ENCODE results near the gene PIANP. TPM values are rescaled to one million over a fixed set of nuclear protein-coding genes. Genes with fewer than 3 reads are reported as not detected.

Gene PIANP
- total RNA-seq, 1 experiment from 2014 or later = not detected

DNA sequence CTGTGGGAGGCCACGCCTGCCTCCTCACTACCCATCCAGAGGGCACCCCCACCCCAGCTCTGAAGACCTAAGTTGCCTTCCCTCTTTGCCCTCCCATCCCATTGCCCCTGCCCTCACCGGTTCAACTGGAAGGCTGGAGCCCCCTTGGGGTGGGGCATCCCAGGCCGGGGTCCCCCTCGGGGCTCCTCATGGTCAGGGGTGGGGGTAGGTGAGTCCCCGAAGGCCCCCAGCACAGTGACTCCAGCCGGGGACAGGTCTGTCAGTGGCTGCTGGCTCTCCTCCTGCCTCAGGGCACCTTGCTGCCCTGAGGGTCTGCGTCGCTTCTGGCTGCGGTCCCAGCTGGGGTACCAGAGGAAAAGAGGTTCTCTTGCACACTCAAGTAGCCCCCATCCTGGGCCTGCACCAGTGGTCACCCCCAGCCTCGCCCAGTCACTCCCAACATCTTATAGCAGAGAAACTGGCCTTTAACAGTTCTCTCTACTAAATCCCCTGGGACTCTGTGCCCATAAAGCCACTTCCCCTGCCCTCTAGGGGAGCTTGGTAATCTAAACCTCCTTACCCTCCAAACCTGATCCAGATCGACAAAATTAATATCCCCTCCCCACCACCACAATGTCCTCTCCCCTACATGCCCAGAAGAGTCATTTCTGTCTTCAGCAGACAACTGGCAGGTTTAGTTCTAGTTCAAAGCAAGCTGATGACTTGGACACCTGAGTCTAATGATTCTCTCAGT, 5.1 kb downstream of the PIANP start:
- RAD21 ChIA-PET (ENCODE audit: low non-redundant PET in 1 of 2, low total read pairs in 2 of 2, uncharacterized antibody in 2 of 2, unreplicated experiment in 2 of 2) = no interaction called here
- no peak overlapping the region for H3K4me2 ChIP-seq (ENCODE audit: low read length)
- no peaks in the 10 kb centered on the region for H3K27me3 ChIP-seq (ENCODE audit: insufficient read depth, low read length)
- ATAC-seq (no peak), DNase-seq (ENCODE audit: low read depth, low spot score) (no peak)
- peaks cover 0 to 9% of the 10 kb centered on the region in 2 experiments; a peak in 3 of 4 replicates for H3K4me1 ChIP-seq (ENCODE audit: control insufficient read depth in 1 of 2, insufficient read depth in 2 of 2, low read length in 2 of 2)
- H3K27ac ChIP-seq (ENCODE audit: low read depth, low read length) = no peak overlapping the region
- no peaks in the 10 kb centered on the region for H3K36me3 ChIP-seq (ENCODE audit: control insufficient read depth in 1 of 2, insufficient read depth in 2 of 2, low read length in 2 of 2)
- no peak overlapping the region for H3K4me3 ChIP-seq (replicated peaks in 1 of 2; ENCODE audit: low read depth in 1 of 2, low read length in 2 of 2)
- CTCF ChIA-PET = no interaction called here
- no peak overlapping the region for H2AFZ ChIP-seq (ENCODE audit: low read depth, low read length, poor library complexity, severe bottlenecking)
- no TSS peak for BruUV-seq (replicated peaks)
- intact Hi-C loops (cut with micrococcal nuclease) = loop anchor here (2.0 kb wide), 1 partner anchor 125 kb away; no protein-coding TSS in a partner anchor
- H3K9me3 ChIP-seq (ENCODE audit: control insufficient read depth in 1 of 2, insufficient read depth in 1 of 2, low read depth in 1 of 2, low read length in 2 of 2) = no peaks in the 10 kb centered on the region
- no peak overlapping the region for H3K9ac ChIP-seq (ENCODE audit: low read length)
- no peaks in the 10 kb centered on the region for H4K20me1 ChIP-seq (ENCODE audit: insufficient read depth)
- peaks cover 5% of the 10 kb centered on the region; the same call in 1 of the 2 replicates for H3K79me2 ChIP-seq (ENCODE audit: insufficient read depth, low read length)
- TF ChIP-seq SRF (IDR thresholded peaks at IDR 0.05; ENCODE audit: low read depth) (no peak), EZH2 (IDR thresholded peaks at IDR 0.05) (no peak), CEBPB (IDR thresholded peaks at IDR 0.05; ENCODE audit: low read depth) (no peak), FOSL1 (IDR thresholded peaks at IDR 0.05; ENCODE audit: low read depth) (no peak)
- POLR2A ChIA-PET = no interaction called here
- no peaks in the 10 kb centered on the region for H3K9me2 ChIP-seq (ENCODE audit: insufficient read depth)

DNA sequence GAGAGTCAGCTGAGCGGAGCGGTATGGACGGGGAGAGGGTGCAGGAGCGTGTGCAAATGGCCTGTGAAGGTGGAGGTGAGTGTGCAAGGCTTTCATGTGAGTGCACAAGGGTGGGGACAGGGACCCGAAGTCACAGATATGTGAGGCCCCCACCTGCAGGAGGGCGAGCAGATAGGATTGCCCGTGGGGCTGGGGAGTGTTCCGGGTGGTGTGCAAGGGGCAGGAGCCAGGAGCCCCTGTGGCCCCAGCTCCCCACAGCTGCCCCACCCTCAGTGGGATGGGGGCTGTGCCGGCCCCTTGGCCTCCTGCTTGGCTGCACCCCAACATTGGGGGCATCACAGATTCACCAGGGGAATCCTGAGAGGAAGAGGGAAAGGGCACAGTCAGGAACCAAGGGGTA, 5.9 kb downstream of the PIANP start:
- Histone ChIP-seq H3K79me2 (ENCODE audit: insufficient read depth, low read length) (peaks cover 13% of the 10 kb centered on the region), H4K20me1 (ENCODE audit: insufficient read depth) (no peaks in the 10 kb centered on the region), H3K4me3 (replicated peaks in 1 of 2; ENCODE audit: low read depth in 1 of 2, low read length in 2 of 2) (no peak overlapping the region), H3K9me3 (ENCODE audit: control insufficient read depth in 1 of 2, insufficient read depth in 1 of 2, low read depth in 1 of 2, low read length in 2 of 2) (no peaks in the 10 kb centered on the region), H3K9ac (ENCODE audit: low read length) (no peak overlapping the region), H3K36me3 (ENCODE audit: control insufficient read depth in 1 of 2, insufficient read depth in 2 of 2, low read length in 2 of 2) (no peaks in the 10 kb centered on the region), H3K9me2 (ENCODE audit: insufficient read depth) (no peaks in the 10 kb centered on the region), H3K4me1 (ENCODE audit: control insufficient read depth in 1 of 2, insufficient read depth in 2 of 2, low read length in 2 of 2) (peaks cover 0 to 12% of the 10 kb centered on the region in 2 experiments; a peak in 3 of 4 replicates), H3K4me2 (ENCODE audit: low read length) (no peak overlapping the region), H3K27ac (ENCODE audit: low read depth, low read length) (no peak overlapping the region), H2AFZ (ENCODE audit: low read depth, low read length, poor library complexity, severe bottlenecking) (no peak overlapping the region), H3K27me3 (ENCODE audit: insufficient read depth, low read length) (no peaks in the 10 kb centered on the region)
- RAD21 ChIA-PET (ENCODE audit: low non-redundant PET in 1 of 2, low total read pairs in 2 of 2, uncharacterized antibody in 2 of 2, unreplicated experiment in 2 of 2) = no interaction called here
- no TSS peak for BruUV-seq (replicated peaks)
- ATAC-seq = no peak
- POLR2A ChIA-PET = no interaction called here
- TF ChIP-seq SRF (IDR thresholded peaks at IDR 0.05; ENCODE audit: low read depth) (no peak), EZH2phosphoT487 (IDR thresholded peaks at IDR 0.05; ENCODE audit: borderline replicate concordance) (no peak), YY1 (IDR thresholded peaks at IDR 0.05; ENCODE audit: extremely low read depth, insufficient replicate concordance, low read depth, low read length) (no peak), ZNF274 (IDR thresholded peaks at IDR 0.05; ENCODE audit: low read depth, low read length) (no peak), POLR2A (IDR thresholded peaks at IDR 0.05; ENCODE audit: borderline replicate concordance, extremely low read depth, insufficient read depth, insufficient read length) (no peak), SP1 (IDR thresholded peaks at IDR 0.05; ENCODE audit: low read depth) (no peak), CEBPB (IDR thresholded peaks at IDR 0.05; ENCODE audit: low read depth) (no peak), POLR2AphosphoS5 (IDR thresholded peaks at IDR 0.05; ENCODE audit: low read depth, low read length) (no peak), FOSL1 (IDR thresholded peaks at IDR 0.05; ENCODE audit: low read depth) (no peak), CBX3 (IDR thresholded peaks at IDR 0.05; ENCODE audit: low read depth) (no peak), EGR1 (IDR thresholded peaks at IDR 0.05; ENCODE audit: low read depth) (no peak), SIN3A (IDR thresholded peaks at IDR 0.05; ENCODE audit: low read depth) (no peak), ELF1 (IDR thresholded peaks at IDR 0.05; ENCODE audit: borderline replicate concordance, low read depth) (no peak)
- TF ChIP-seq, protein P1, sequence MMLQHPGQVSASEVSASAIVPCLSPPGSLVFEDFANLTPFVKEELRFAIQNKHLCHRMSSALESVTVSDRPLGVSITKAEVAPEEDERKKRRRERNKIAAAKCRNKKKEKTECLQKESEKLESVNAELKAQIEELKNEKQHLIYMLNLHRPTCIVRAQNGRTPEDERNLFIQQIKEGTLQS (IDR thresholded peaks at IDR 0.05) = no peak
- TF ChIP-seq, protein P2, sequence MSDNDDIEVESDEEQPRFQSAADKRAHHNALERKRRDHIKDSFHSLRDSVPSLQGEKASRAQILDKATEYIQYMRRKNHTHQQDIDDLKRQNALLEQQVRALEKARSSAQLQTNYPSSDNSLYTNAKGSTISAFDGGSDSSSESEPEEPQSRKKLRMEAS (IDR thresholded peaks at IDR 0.05) = no peak
- no peak for DNase-seq (ENCODE audit: low read depth, low spot score)
- intact Hi-C loops (cut with micrococcal nuclease) = no loop called here
- CTCF ChIA-PET = no interaction called here
